SK-N-SH treated with all-trans-retinoic acid at 6 μM for 48 hours (cell line): ENCODE results near the gene ZNHIT2.

Source experiments
- ATAC-seq: fragments of 200-7000 bp; cut with Tn5 transposase; 3 replicates; pipeline ENCODE4 v1.9.1; 2020; ENCODE audit warnings: mild to moderate bottlenecking, moderate library complexity
- ARNTL ChIP-seq: fragments of 450-650 bp; formaldehyde crosslinking; IDR thresholded peaks from 2 replicates; pipeline ENCODE4 v1.5.0; 2020; ENCODE audit warnings: low read depth, mild to moderate bottlenecking, moderate library complexity, borderline replicate concordance
- BACH2 ChIP-seq: fragments of 250-450 bp; sonication (Bioruptor Pico); IDR thresholded peaks from 2 replicates; pipeline ENCODE4 v1.9.0; 2021; ENCODE audit warnings: mild to moderate bottlenecking, borderline replicate concordance
- CSDC2 ChIP-seq: fragments of 250-450 bp; sonication (Bioruptor Pico); IDR thresholded peaks from 2 replicates; pipeline ENCODE4 v1.5.0; 2020; ENCODE audit warnings: mild to moderate bottlenecking, moderate library complexity
- ESRRG ChIP-seq: fragments of 250-450 bp; sonication (Bioruptor Pico); IDR thresholded peaks from 2 replicates; pipeline ENCODE4 v1.6.1; 2021; ENCODE audit warnings: mild to moderate bottlenecking
- ISL1 ChIP-seq: fragments of 250-450 bp; sonication (Bioruptor Pico); IDR thresholded peaks from 2 replicates; pipeline ENCODE4 v2.1.2; 2022; ENCODE audit warnings: mild to moderate bottlenecking, moderate library complexity
- OSR1 ChIP-seq: fragments of 250-450 bp; sonication (Bioruptor Pico); IDR thresholded peaks from 2 replicates; pipeline ENCODE4 v1.8.0; 2022; ENCODE audit warnings: moderate library complexity, mild to moderate bottlenecking, inconsistent platforms
- PPARA ChIP-seq: fragments of 250-450 bp; sonication (Bioruptor Pico); IDR thresholded peaks from 2 replicates; pipeline ENCODE4 v1.5.0; 2020; ENCODE audit warnings: mild to moderate bottlenecking, borderline replicate concordance
- SNAI2 ChIP-seq: fragments of 250-450 bp; sonication (Bioruptor Pico); IDR thresholded peaks from 2 replicates; pipeline ENCODE4 v1.5.0; 2020; ENCODE audit warnings: mild to moderate bottlenecking, moderate library complexity
- TOX ChIP-seq: fragments of 250-450 bp; sonication (Bioruptor Pico); IDR thresholded peaks from 2 replicates; pipeline ENCODE4 v1.8.0; 2021; ENCODE audit warnings: mild to moderate bottlenecking, moderate library complexity, borderline replicate concordance
- ZC3H10 ChIP-seq: fragments of 250-450 bp; sonication (Bioruptor Pico); IDR thresholded peaks from 2 replicates; pipeline ENCODE4 v1.5.1; 2021; ENCODE audit warnings: mild to moderate bottlenecking, moderate library complexity
- ZFP3 ChIP-seq: fragments of 250-450 bp; sonication (Bioruptor Pico); IDR thresholded peaks from 2 replicates; pipeline ENCODE4 v1.5.0; 2020; ENCODE audit warnings: mild to moderate bottlenecking, moderate library complexity
- ZFP30 ChIP-seq: fragments of 450-650 bp; formaldehyde crosslinking; IDR thresholded peaks from 2 replicates; pipeline ENCODE4 v1.5.0; 2022; ENCODE audit warnings: mild to moderate bottlenecking, moderate library complexity
- ZNF565 ChIP-seq: fragments of 450-650 bp; formaldehyde crosslinking; conservative IDR thresholded peaks from 2 replicates; pipeline ENCODE4 v1.5.0; 2020; ENCODE audit warnings: low read depth, mild to moderate bottlenecking, moderate library complexity
- ZNF70 ChIP-seq: fragments of 450-650 bp; formaldehyde crosslinking; IDR thresholded peaks from 2 replicates; pipeline ENCODE4 v1.5.0; 2020; ENCODE audit warnings: mild to moderate bottlenecking, moderate library complexity
- ZNF8 ChIP-seq: fragments of 450-650 bp; formaldehyde crosslinking; IDR thresholded peaks from 2 replicates; pipeline ENCODE4 v1.5.0; 2020; ENCODE audit warnings: mild to moderate bottlenecking, moderate library complexity
- TF ChIP-seq, protein P1 (sequence below): fragments of 250-450 bp; sonication (Bioruptor Pico); IDR thresholded peaks from 2 replicates; pipeline ENCODE4 v1.5.1; 2021; ENCODE audit warnings: mild to moderate bottlenecking, moderate library complexity
- TF ChIP-seq, protein P2 (sequence below): fragments of 250-450 bp; sonication (Bioruptor Pico); IDR thresholded peaks from 2 replicates; pipeline ENCODE4 v1.5.0; 2020; ENCODE audit warnings: mild to moderate bottlenecking, moderate library complexity
- TF ChIP-seq, protein P3 (sequence below): fragments of 250-450 bp; sonication (Bioruptor Pico); IDR thresholded peaks from 2 replicates; pipeline ENCODE4 v1.5.1; 2020; ENCODE audit warnings: low read depth, mild to moderate bottlenecking, moderate library complexity
- TF ChIP-seq, protein P4 (sequence below): fragments of 250-450 bp; sonication (Bioruptor Pico); IDR thresholded peaks from 2 replicates; pipeline ENCODE4 v1.8.0; 2020; ENCODE audit warnings: mild to moderate bottlenecking, moderate library complexity, borderline replicate concordance

The ZNHIT2 gene

DNA sequence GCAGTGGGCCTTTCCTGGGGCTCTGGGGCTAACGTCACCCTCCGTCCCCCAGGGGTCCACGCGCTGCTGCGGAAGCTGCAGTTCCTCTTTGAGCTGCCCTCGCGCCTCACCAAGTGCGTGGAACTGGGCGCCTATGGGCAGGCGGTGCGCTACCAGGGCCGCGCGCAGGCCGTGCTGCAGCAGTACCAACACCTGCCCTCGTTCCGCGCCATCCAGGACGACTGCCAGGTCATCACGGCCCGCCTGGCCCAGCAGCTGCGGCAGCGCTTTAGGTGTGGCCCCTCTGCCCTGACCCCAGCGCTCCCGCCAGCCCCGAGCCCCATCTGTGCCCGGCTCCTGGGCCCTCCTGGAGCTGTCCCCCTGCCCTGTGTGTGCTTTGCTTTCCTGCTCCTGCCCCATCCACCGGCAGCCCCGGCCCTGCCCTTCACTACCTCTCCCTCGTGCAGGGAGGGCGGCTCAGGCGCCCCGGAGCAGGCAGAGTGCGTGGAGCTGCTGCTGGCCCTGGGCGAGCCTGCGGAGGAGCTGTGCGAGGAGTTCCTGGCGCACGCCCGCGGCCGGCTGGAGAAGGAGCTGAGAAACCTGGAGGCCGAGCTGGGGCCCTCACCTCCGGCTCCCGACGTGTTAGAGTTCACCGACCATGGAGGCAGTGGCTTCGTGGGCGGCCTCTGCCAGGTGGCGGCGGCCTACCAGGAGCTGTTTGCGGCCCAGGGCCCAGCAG is 9.6 kb downstream of the ZNHIT2 start:
- no peak for TF ChIP-seq SNAI2 (CRISPR knock-in tag)
- TF ChIP-seq, protein P1, sequence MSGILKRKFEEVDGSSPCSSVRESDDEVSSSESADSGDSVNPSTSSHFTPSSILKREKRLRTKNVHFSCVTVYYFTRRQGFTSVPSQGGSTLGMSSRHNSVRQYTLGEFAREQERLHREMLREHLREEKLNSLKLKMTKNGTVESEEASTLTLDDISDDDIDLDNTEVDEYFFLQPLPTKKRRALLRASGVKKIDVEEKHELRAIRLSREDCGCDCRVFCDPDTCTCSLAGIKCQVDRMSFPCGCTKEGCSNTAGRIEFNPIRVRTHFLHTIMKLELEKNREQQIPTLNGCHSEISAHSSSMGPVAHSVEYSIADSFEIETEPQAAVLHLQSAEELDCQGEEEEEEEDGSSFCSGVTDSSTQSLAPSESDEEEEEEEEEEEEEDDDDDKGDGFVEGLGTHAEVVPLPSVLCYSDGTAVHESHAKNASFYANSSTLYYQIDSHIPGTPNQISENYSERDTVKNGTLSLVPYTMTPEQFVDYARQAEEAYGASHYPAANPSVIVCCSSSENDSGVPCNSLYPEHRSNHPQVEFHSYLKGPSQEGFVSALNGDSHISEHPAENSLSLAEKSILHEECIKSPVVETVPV (CRISPR knock-in tag) = no peak
- TF ChIP-seq ZFP30 (CRISPR knock-in tag) = no peak
- no peak for TF ChIP-seq BACH2 (CRISPR knock-in tag)
- no peak for TF ChIP-seq ZFP3
- TF ChIP-seq PPARA (CRISPR knock-in tag) = no peak
- TF ChIP-seq, protein P2, sequence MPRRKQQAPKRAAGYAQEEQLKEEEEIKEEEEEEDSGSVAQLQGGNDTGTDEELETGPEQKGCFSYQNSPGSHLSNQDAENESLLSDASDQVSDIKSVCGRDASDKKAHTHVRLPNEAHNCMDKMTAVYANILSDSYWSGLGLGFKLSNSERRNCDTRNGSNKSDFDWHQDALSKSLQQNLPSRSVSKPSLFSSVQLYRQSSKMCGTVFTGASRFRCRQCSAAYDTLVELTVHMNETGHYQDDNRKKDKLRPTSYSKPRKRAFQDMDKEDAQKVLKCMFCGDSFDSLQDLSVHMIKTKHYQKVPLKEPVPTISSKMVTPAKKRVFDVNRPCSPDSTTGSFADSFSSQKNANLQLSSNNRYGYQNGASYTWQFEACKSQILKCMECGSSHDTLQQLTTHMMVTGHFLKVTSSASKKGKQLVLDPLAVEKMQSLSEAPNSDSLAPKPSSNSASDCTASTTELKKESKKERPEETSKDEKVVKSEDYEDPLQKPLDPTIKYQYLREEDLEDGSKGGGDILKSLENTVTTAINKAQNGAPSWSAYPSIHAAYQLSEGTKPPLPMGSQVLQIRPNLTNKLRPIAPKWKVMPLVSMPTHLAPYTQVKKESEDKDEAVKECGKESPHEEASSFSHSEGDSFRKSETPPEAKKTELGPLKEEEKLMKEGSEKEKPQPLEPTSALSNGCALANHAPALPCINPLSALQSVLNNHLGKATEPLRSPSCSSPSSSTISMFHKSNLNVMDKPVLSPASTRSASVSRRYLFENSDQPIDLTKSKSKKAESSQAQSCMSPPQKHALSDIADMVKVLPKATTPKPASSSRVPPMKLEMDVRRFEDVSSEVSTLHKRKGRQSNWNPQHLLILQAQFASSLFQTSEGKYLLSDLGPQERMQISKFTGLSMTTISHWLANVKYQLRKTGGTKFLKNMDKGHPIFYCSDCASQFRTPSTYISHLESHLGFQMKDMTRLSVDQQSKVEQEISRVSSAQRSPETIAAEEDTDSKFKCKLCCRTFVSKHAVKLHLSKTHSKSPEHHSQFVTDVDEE (CRISPR knock-in tag) = no peak
- no peak for TF ChIP-seq ZC3H10 (CRISPR knock-in tag)
- TF ChIP-seq, protein P3, sequence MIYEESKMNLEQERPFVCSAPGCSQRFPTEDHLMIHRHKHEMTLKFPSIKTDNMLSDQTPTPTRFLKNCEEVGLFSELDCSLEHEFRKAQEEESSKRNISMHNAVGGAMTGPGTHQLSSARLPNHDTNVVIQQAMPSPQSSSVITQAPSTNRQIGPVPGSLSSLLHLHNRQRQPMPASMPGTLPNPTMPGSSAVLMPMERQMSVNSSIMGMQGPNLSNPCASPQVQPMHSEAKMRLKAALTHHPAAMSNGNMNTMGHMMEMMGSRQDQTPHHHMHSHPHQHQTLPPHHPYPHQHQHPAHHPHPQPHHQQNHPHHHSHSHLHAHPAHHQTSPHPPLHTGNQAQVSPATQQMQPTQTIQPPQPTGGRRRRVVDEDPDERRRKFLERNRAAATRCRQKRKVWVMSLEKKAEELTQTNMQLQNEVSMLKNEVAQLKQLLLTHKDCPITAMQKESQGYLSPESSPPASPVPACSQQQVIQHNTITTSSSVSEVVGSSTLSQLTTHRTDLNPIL (CRISPR knock-in tag) = no peak
- ATAC-seq = no peak

DNA sequence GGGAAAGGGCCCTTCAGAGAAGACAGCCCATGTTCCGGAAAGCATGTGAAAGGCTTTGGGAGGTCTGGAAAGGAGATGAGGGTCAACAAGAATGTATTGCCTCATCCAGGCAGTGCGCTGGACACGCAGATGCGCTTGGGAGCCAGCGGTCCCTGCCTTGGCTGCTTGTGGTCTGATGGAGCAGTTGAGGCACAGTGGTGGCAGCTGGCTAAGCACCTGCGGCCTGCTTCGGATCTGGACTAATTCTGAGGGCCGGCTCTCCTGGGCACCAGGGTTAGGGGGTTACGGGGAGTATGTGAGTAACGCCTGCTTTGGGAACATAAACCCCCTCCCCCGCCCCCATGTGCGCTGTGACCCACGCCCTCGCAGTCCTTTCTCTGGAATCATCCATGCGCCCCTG is 10.4 kb downstream of the ZNHIT2 start:
- no peak for TF ChIP-seq ARNTL (CRISPR knock-in tag)
- TF ChIP-seq TOX = no peak
- TF ChIP-seq CSDC2 (CRISPR knock-in tag) = no peak
- TF ChIP-seq, protein P3 (CRISPR knock-in tag) = no peak
- no peak for TF ChIP-seq PPARA (CRISPR knock-in tag)
- no peak for TF ChIP-seq ESRRG
- TF ChIP-seq OSR1 (CRISPR knock-in tag) = no peak
- no peak for TF ChIP-seq ZFP30 (CRISPR knock-in tag)
- TF ChIP-seq SNAI2 (CRISPR knock-in tag) = no peak
- no peak for TF ChIP-seq ZNF8 (CRISPR knock-in tag)
- no peak for TF ChIP-seq ZNF70 (CRISPR knock-in tag)
- no peak for TF ChIP-seq ISL1 (CRISPR knock-in tag)
- TF ChIP-seq, protein P2 (CRISPR knock-in tag) = no peak
- no peak for ATAC-seq

DNA sequence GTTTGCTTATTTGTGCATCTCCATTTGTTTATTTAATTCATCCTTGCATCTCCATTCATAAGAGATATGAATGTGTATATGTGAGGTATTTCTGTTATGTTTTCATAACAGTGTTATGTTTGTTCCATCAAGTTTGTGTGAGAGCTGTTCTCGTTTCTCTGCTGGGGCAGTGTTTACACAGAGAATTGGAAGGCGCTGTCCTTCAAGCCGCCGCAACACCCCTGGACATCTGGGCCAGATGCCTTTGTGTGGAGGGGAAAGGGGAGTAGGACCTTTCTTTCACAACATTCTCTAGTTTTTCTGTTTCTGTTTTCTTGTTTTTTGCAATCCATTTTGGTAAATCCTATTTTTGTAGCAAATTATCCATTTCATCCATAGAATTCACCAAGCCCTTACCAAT is 12.9 kb downstream of the ZNHIT2 start:
- no peak for ATAC-seq
- TF ChIP-seq ZFP30 (CRISPR knock-in tag) (no peak), ISL1 (CRISPR knock-in tag) (no peak), ARNTL (CRISPR knock-in tag) (no peak), CSDC2 (CRISPR knock-in tag) (no peak), ZNF8 (CRISPR knock-in tag) (no peak), OSR1 (CRISPR knock-in tag) (no peak), BACH2 (CRISPR knock-in tag) (no peak), PPARA (CRISPR knock-in tag) (no peak), ZC3H10 (CRISPR knock-in tag) (no peak), ZNF565 (CRISPR knock-in tag) (no peak)
- TF ChIP-seq, protein P2 (CRISPR knock-in tag) = no peak
- TF ChIP-seq, protein P4, sequence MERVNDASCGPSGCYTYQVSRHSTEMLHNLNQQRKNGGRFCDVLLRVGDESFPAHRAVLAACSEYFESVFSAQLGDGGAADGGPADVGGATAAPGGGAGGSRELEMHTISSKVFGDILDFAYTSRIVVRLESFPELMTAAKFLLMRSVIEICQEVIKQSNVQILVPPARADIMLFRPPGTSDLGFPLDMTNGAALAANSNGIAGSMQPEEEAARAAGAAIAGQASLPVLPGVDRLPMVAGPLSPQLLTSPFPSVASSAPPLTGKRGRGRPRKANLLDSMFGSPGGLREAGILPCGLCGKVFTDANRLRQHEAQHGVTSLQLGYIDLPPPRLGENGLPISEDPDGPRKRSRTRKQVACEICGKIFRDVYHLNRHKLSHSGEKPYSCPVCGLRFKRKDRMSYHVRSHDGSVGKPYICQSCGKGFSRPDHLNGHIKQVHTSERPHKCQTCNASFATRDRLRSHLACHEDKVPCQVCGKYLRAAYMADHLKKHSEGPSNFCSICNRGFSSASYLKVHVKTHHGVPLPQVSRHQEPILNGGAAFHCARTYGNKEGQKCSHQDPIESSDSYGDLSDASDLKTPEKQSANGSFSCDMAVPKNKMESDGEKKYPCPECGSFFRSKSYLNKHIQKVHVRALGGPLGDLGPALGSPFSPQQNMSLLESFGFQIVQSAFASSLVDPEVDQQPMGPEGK = no peak
- TF ChIP-seq, protein P3 (CRISPR knock-in tag) = no peak
